Heart right ventricle (tissue), 16 donors: ENCODE measurements around the gene LECT2. TPM values are rescaled to one million over a fixed set of nuclear protein-coding genes. Genes with fewer than 3 reads are reported as not detected.
A peak's percentile ranks its signal among the peaks of the same experiment; 100 is the strongest.

ENCODE experiments used
- ATAC-seq, 8 donors: fragments of 200-7000 bp; cut with Tn5 transposase; one replicate each; pipeline ENCODE4 v1.9.1; 2020; ENCODE audit warnings: mild to moderate bottlenecking in 8 of 8, moderate library complexity in 8 of 8, moderate number of reproducible peaks in 1 of 8
- DNase-seq, 2 donors: peaks; one replicate each; pipeline ENCODE4 v3.0.0-alpha.2; 2020
- H3K27ac ChIP-seq, 10 donors: fragments of 200-600 bp; sonication (generic) in 2 of 10; one replicate each; pipeline versions ENCODE4 v1.5.0 to v1.8.0; 2020 to 2022; ENCODE audit warnings: mild to moderate bottlenecking in 3 of 10
- H3K27me3 ChIP-seq, 7 donors: fragments of 200-600 bp; one replicate each; pipeline ENCODE4 v1.8.0; 2021 to 2022; ENCODE audit warnings: mild to moderate bottlenecking in 2 of 7
- H3K36me3 ChIP-seq, 9 donors: fragments of 200-600 bp; sonication (generic) in 1 of 9; one replicate each; pipeline versions ENCODE4 v1.5.0 to v1.8.0; 2020 to 2022; ENCODE audit warnings: mild to moderate bottlenecking in 2 of 9
- H3K4me1 ChIP-seq, 9 donors: fragments of 200-600 bp; sonication (generic) in 1 of 9; one replicate each; pipeline versions ENCODE4 v1.5.0 to v1.8.0; 2020 to 2022; ENCODE audit warnings: mild to moderate bottlenecking in 4 of 9
- H3K4me3 ChIP-seq, 10 donors: fragments of 200-600 bp; sonication (generic) in 2 of 10; one replicate each; pipeline versions ENCODE4 v1.5.0 to v1.8.0; 2020 to 2022; ENCODE audit warnings: mild to moderate bottlenecking in 7 of 10, moderate library complexity in 2 of 10
- H3K9me3 ChIP-seq, 11 donors: fragments of 200-600 bp in 10 of 11; sonication (generic) in 2 of 11; one replicate each; pipeline versions ENCODE4 v1.5.0 to v1.8.0; 2013 to 2022; ENCODE audit warnings: mild to moderate bottlenecking in 2 of 11, control low read depth in 1 of 11, moderate library complexity in 1 of 11
- CTCF ChIP-seq, 9 donors: fragments of 200-600 bp; sonication (generic) in 2 of 9; IDR thresholded peaks; one replicate each; pipeline versions ENCODE4 v1.5.0 to v1.8.0; 2021 to 2022; ENCODE audit warnings: antibody characterized with exemption in 9 of 9, mild to moderate bottlenecking in 5 of 9, moderate library complexity in 1 of 9
- WGBS, 2 donors: extraction: QIAGEN DNeasy Blood & Tissue Kit; methylation state at CpG; one replicate each; pipeline ENCODE4 v1.1.7; 2013; ENCODE audit warnings: inconsistent platforms in 1 of 2; 5-methylcytosine and 5-hydroxymethylcytosine counted together
- intact Hi-C, 10 donors: fragments of 100-400 bp; cut with DNase I; formaldehyde crosslinking; loops; one replicate each; pipeline versions ENCODE4 v1.11.1 to v1.14.2; 2022
- polyA plus RNA-seq, 2 donors: library from polyadenylated mRNA; stranded (reverse); fragments of 200-250 nt; gene quantifications; one replicate each; pipeline ENCODE4 v1.2.3, GENCODE V29; 2013
- total RNA-seq, 10 donors: library from RNA; stranded (reverse); fragmentation: NEBNext Ultra II Directional in 3 of 10; extraction: Animal tissue kit (Norgen Biotek cat#: 25700) in 3 of 10; gene quantifications; one replicate each; pipeline versions ENCODE4 v1.2.1 to v1.2.4, GENCODE V29; 2021 to 2023
- donor health status: Arrhythmogenic right ventricular cardiomyopathy.
- donor health status: ischemic (EF 13 %, LVEDD 7.1; RV severe dilation, severe dysfunction).
- donor health status: healthy with polysubstance abuse.
- donor health status: DM: no; HTN: yes; CAD: no.
- donor health status: DM: no; HTN: no; CAD: no.
- donor health status: ischemic (EF 25% LVEDD 6.9; RV normal size, moderate dysfunction).
- donor health status: ischemic (EF 25% LVEDD 5.7; RV mildly dilated, moderate dysfunction).
- donor health status: healthy.
- donor health status: DM: yes; HTN: yes; CAD: no.
- donor health status: Ischemic cardiomyopathy.
- donor health status: ischemic (EF 35%, LVEDD 5.7; RV mildly dilated, moderate dysfunction).
- donor health status: nonischemic (EF 11% LVEDD 7.7; RV severe dilation, severe dysfunction).
- donor health status: DM: yes; HTN: yes; CAD: no.
- donor health status: PGD.
- donor health status: ischemic (EF 29% LVEDD 5.4; RV normal size, mild dysfunction).
- donor health status: nonischemic (EF 23%, LVEDD 6.1; RV moderate dilation, normal function).

LECT2 gene
- total and polyA plus RNA-seq, 12 donors, result not detected

DNA sequence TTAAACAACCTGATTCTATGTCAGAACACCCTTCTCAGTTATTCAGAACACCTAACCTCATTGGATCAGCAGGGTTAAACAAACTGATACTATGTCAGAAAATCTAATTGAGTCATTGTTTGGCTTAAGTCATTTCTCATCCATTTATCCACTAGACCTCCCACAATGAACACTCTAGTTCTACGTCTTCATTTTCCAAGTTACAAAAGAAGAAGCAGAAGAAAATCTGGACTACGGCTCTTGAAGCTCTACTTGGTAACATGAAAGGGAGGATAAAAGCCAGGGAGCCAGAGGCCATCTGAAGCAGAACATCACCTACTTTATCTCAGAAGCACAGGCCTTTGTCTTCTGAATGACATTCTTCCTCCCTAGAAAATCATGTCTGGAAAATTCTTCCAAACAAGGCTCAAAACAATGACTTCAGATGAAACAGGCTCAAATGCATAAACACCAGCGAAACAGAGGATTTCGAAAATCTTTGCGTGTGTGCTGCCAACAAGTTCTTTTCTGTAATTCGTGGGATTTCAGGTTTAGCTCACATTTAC, 38.6 kb upstream of the LECT2 start:
- peaks cover 0 to 55% (median 11%) of the 10 kb centered on the region in 9 donors for H3K4me1 ChIP-seq
- 56 to 57% methylated on average over 6 of the region's 6 CpGs for WGBS, 2 donors
- H3K4me3 ChIP-seq, result no peak overlapping the region
- H3K9me3 ChIP-seq, result peaks cover 0 to 5% (median 0%) of the 10 kb centered on the region in 11 donors
- TF ChIP-seq CTCF (IDR thresholded peaks at IDR 0.05), result no peak
- peak overlapping the region in 8 of 10 donors; percentile 1 to 85 (median 39) for H3K27ac ChIP-seq
- H3K36me3 ChIP-seq, result no peaks in the 10 kb centered on the region
- no peaks in the 10 kb centered on the region for H3K27me3 ChIP-seq
- peak in 1 of 8 donors; percentile 7 for ATAC-seq
- DNase-seq, result no peak
- intact Hi-C loops, result no loop called here

- TF ChIP-seq CTCF (IDR thresholded peaks at IDR 0.05), result no peak
- Histone ChIP-seq H3K9me3 (peaks cover 0 to 5% (median 0%) of the 10 kb centered on the region in 11 donors), H3K4me3 (no peak overlapping the region), H3K36me3 (no peaks in the 10 kb centered on the region), H3K27me3 (no peaks in the 10 kb centered on the region), H3K27ac (peak overlapping the region in 2 of 10 donors; percentile 44 to 57), H3K4me1 (peaks cover 0 to 68% (median 11%) of the 10 kb centered on the region in 9 donors)
- ATAC-seq, result peak in 1 of 8 donors; percentile 42
- intact Hi-C loops, result no loop called here
- 61 to 69% methylated on average over 6 of the region's 6 CpGs for WGBS, 2 donors
- no peak for DNase-seq
These were observed 36.6 kb upstream of the LECT2 start for GRCh38 chr5:135991429-135991828.

DNA sequence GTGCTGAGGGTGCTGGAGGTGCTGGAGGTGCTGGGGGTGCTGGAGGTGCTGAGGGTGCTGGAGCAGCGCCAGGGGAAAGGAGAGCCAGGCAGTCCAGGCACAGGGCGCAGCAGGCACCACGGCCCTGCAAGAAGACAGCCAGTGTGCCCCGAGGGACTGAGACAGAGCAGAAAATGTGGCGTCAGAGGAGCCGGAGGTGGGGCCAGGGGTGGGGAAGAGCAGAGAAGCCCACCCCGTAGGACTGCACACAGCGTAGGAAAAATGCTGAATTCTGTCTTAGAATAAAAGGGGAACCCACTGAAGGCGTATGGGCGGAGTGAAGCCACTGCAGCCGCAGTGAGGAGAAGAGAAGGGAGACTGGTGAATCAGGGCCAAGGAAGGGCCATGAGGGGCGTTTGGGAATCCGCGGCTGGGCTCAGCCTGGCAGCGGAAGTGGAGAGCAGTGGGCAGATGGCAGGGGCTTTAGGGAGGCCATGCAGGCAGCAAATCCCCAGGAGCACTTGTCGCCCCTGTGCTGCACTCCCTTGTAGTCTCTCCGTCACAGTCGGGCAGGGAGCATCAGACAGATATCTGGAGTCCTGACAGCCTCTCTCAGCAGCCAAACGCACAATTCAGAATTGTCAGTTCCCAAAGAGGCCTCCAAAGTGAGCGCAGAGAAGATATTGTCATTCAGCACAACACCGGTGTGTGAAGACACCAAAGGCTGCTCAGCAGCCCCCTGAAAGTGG, 35.9 kb upstream of the LECT2 start:
- Histone ChIP-seq H3K4me3 (no peak overlapping the region), H3K9me3 (peaks cover 0 to 5% (median 0%) of the 10 kb centered on the region in 11 donors), H3K4me1 (peaks cover 0 to 67% (median 17%) of the 10 kb centered on the region in 9 donors), H3K27ac (peak overlapping the region in 4 of 10 donors; percentile 22 to 57 (median 38)), H3K27me3 (no peaks in the 10 kb centered on the region), H3K36me3 (no peaks in the 10 kb centered on the region)
- ATAC-seq, result peak in 6 of 8 donors; percentile 18 to 39 (median 30)
- intact Hi-C loops, result no loop called here
- no peak for DNase-seq
- TF ChIP-seq CTCF (IDR thresholded peaks at IDR 0.05), result no peak
- 67 to 74% methylated on average over 21 of the region's 21 CpGs for WGBS, 2 donors

DNA sequence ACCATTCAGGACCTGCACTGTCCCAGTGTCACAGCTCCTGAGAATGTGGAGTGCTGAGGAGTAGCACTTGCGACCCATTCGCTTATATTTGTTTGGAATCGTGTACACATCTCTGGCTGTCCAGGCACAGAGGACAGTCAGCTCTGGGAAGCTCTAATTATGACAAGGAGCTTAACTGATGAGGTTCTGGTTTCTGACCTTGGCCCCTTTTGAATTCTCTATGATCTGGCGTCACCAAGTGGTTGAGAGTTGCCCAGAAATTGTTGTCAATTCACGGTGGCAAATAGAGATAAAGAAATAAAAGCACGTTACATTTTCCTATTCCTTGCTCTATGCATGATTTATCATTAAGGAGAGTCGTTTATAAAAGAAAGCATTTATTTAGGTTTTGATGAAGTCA, 34.9 kb upstream of the LECT2 start:
- ATAC-seq (no peak), DNase-seq (no peak)
- Histone ChIP-seq H3K9me3 (peaks cover 0 to 5% (median 0%) of the 10 kb centered on the region in 11 donors), H3K4me3 (no peak overlapping the region), H3K27me3 (no peaks in the 10 kb centered on the region), H3K36me3 (no peaks in the 10 kb centered on the region), H3K27ac (no peak overlapping the region), H3K4me1 (peaks cover 0 to 62% (median 17%) of the 10 kb centered on the region in 9 donors)
- intact Hi-C loops, result no loop called here
- WGBS, 2 donors, result 90 to 92% methylated on average over 7 of the region's 7 CpGs
- TF ChIP-seq CTCF (IDR thresholded peaks at IDR 0.05), result no peak
